HG02610 (cell line): ENCODE results near the gene FGF14.

Experiments
- ATAC-seq: cut with Tn5 transposase; IDR thresholded peaks from one replicate; pipeline ENCODE4 v1.9.1; 2021; ENCODE audit warnings: mild to moderate bottlenecking, moderate library complexity; ENCODE audit not compliant: unreplicated experiment

FGF14 gene

GRCh38 chr13:102260256-102260655 lies 141.6 kb downstream of the FGF14 start:
- ATAC-seq = no peak

GRCh38 chr13:102255409-102255808 lies 146.4 kb downstream of the FGF14 start:
- no peak for ATAC-seq

GRCh38 chr13:102251817-102252216 lies 150.0 kb downstream of the FGF14 start:
- ATAC-seq = no peak

GRCh38 chr13:102250448-102250847 lies 151.4 kb downstream of the FGF14 start:
- no peak for ATAC-seq

GRCh38 chr13:102244607-102245227 lies 157.1 kb downstream of the FGF14 start:
- no peak for ATAC-seq

GRCh38 chr13:102240110-102240509 lies 161.7 kb downstream of the FGF14 start:
- ATAC-seq = no peak

- ATAC-seq = no peak
These were observed 164.6 kb downstream of the FGF14 start for GRCh38 chr13:102237230-102237629.

GRCh38 chr13:102236830-102237229 lies 165.0 kb downstream of the FGF14 start:
- no peak for ATAC-seq

GRCh38 chr13:102236341-102236740 lies 165.5 kb downstream of the FGF14 start:
- ATAC-seq = no peak

- no peak for ATAC-seq
These were observed 166.2 kb downstream of the FGF14 start for GRCh38 chr13:102235689-102236088.

GRCh38 chr13:102234618-102235017 lies 167.2 kb downstream of the FGF14 start:
- ATAC-seq = no peak

GRCh38 chr13:102233566-102234208 lies 168.2 kb downstream of the FGF14 start:
- no peak for ATAC-seq

GRCh38 chr13:102231479-102231878 lies 170.4 kb downstream of the FGF14 start:
- ATAC-seq = no peak

- no peak for ATAC-seq
These were observed 174.1 kb downstream of the FGF14 start for GRCh38 chr13:102227741-102228140.

- no peak for ATAC-seq
These were observed 175.3 kb downstream of the FGF14 start for GRCh38 chr13:102226591-102226990.

GRCh38 chr13:102225892-102226291 lies 176.0 kb downstream of the FGF14 start:
- ATAC-seq = no peak

- no peak for ATAC-seq
These were observed 181.1 kb downstream of the FGF14 start for GRCh38 chr13:102220681-102221228.

GRCh38 chr13:102214956-102215355 lies 186.9 kb downstream of the FGF14 start:
- no peak for ATAC-seq

GRCh38 chr13:102212729-102213128 lies 189.1 kb downstream of the FGF14 start:
- no peak for ATAC-seq

- no peak for ATAC-seq
These were observed 193.5 kb downstream of the FGF14 start for GRCh38 chr13:102208347-102208746.

GRCh38 chr13:102207680-102208342 lies 194.0 kb downstream of the FGF14 start:
- ATAC-seq = no peak

- ATAC-seq = no peak
These were observed 198.1 kb downstream of the FGF14 start for GRCh38 chr13:102203718-102204117.
